Astrocyte (in vitro differentiated cells and primary cell): ENCODE data around the gene IL32. TPM values are rescaled to one million over a fixed set of nuclear protein-coding genes. Genes with fewer than 3 reads are reported as not detected.

Source experiments
- DNase-seq: peaks from one replicate; pipeline ENCODE4 v3.0.0-alpha.2; 2010; ENCODE audit warnings: low read depth
- FAIRE-seq: peaks from 2 replicates; lab custom pipeline; 2011; peaks lifted over from hg19 to GRCh38; lab: Jason Lieb, UNC
- H2AFZ ChIP-seq: 2 replicates; pipeline ENCODE4 v1.6.0; 2012; ENCODE audit warnings: low read depth, low read length, inconsistent platforms
- H3K27ac ChIP-seq: 2 replicates; pipeline ENCODE4 v1.5.1; 2011; ENCODE audit warnings: low read depth, low read length, inconsistent platforms
- H3K27me3 ChIP-seq: 2 replicates; pipeline ENCODE4 v1.6.0; 2011; ENCODE audit warnings: low read length, inconsistent platforms; ENCODE audit not compliant: insufficient read depth
- H3K36me3 ChIP-seq: 2 replicates; pipeline ENCODE4 v1.5.1; 2011; ENCODE audit warnings: low read length, inconsistent platforms; ENCODE audit not compliant: insufficient read depth
- H3K4me1 ChIP-seq: 2 replicates; pipeline ENCODE4 v1.5.1; 2011; ENCODE audit warnings: low read length, inconsistent platforms; ENCODE audit not compliant: insufficient read depth
- H3K4me2 ChIP-seq: 2 replicates; pipeline ENCODE4 v1.6.0; 2012; ENCODE audit warnings: low read length, inconsistent platforms
- H3K4me3 ChIP-seq: 2 replicates; pipeline ENCODE4 v1.5.1; 2011; ENCODE audit warnings: low read depth, mild to moderate bottlenecking, low read length, inconsistent platforms; ENCODE audit not compliant: insufficient read depth
- H3K79me2 ChIP-seq: 2 replicates; pipeline ENCODE4 v1.6.0; 2012; ENCODE audit warnings: mild to moderate bottlenecking, low read length, inconsistent platforms; ENCODE audit not compliant: insufficient read depth
- H3K9ac ChIP-seq: 2 replicates; pipeline ENCODE4 v1.6.0; 2012; ENCODE audit warnings: mild to moderate bottlenecking, low read length, inconsistent platforms
- H3K9me3 ChIP-seq: 2 replicates; pipeline ENCODE4 v1.5.1; 2012; ENCODE audit warnings: low read depth, mild to moderate bottlenecking, low read length, inconsistent platforms; ENCODE audit not compliant: insufficient read depth
- H4K20me1 ChIP-seq: 2 replicates; pipeline ENCODE4 v1.6.0; 2012; ENCODE audit warnings: low read length, inconsistent platforms; ENCODE audit not compliant: insufficient read depth
- H3K27ac Mint-ChIP-seq: one replicate; pipeline ENCODE4 v1.8.0; 2021; ENCODE audit warnings: mild to moderate bottlenecking, mixed read lengths; ENCODE audit not compliant: unreplicated experiment
- H3K27me3 Mint-ChIP-seq: one replicate; pipeline ENCODE4 v1.8.0; 2021; ENCODE audit warnings: low read depth, mixed read lengths; ENCODE audit not compliant: unreplicated experiment
- H3K36me3 Mint-ChIP-seq: one replicate; pipeline ENCODE4 v1.8.0; 2021; ENCODE audit warnings: low read depth, mixed read lengths; ENCODE audit not compliant: unreplicated experiment
- H3K4me1 Mint-ChIP-seq: one replicate; pipeline ENCODE4 v1.8.0; 2021; ENCODE audit warnings: low read depth, mixed read lengths; ENCODE audit not compliant: unreplicated experiment
- H3K4me3 Mint-ChIP-seq: one replicate; pipeline ENCODE4 v1.8.0; 2021; ENCODE audit warnings: mild to moderate bottlenecking, moderate library complexity, mixed read lengths; ENCODE audit not compliant: unreplicated experiment
- H3K9me3 Mint-ChIP-seq: one replicate; pipeline ENCODE4 v1.8.0; 2021; ENCODE audit warnings: mild to moderate bottlenecking, mixed read lengths; ENCODE audit not compliant: unreplicated experiment
- CTCF ChIP-seq: IDR thresholded peaks from 2 replicates; pipeline ENCODE4 v1.5.1; 2011; ENCODE audit warnings: low read depth, mild to moderate bottlenecking, inconsistent platforms, low read length, moderate library complexity; ENCODE audit not compliant: insufficient read depth
- EZH2 ChIP-seq: IDR thresholded peaks from 2 replicates; pipeline ENCODE4 v1.6.1; 2012; ENCODE audit warnings: mild to moderate bottlenecking, low read length, inconsistent platforms; ENCODE audit not compliant: insufficient read depth
- total RNA-seq: library from RNA; stranded (reverse); gene quantifications from 2 replicates; pipeline ENCODE4 v1.2.1, GENCODE V29; 2021

IL32 gene
- total RNA-seq, 1 donor from 2014 or later, result 43.8 TPM

DNA sequence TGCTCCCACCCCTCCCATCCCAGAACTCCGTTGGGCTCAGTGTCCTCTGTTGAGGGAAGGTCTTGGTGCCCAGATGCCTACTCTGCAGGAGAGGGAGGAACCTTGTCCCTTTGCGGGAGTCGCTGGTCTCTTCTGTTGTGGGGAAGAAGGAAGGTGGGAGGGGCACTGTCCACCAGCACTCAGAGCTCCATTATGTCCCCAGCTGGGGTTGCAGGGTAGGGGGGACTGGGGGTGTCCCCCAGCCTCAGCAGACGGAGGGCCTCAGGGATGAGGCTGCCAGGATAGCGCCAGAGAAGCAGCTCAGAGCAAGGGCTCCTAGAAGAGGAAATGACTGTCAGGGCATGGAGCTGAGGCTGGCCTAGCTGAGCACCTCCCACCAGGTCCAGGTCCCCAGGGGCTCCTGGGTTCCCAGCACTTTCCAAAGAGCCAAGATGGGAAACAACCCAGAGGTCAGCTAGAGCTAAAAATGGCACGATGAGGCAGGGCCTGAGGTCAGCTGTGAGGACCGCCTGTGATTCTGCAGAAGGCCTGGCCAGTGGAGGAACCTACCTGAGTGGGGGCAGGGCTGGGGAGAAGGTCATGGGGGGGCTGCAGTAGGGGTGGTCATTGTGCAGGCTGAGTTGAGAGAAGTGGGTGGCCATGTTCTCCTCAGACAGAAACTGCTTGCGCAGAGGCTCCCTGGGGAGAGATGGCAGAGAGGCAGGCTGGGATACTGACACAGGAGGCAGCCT, 42.6 kb upstream of the IL32 start:
- Histone ChIP-seq H3K4me1 (peaks cover 28% of the 10 kb centered on the region), H3K79me2 (peaks cover 5% of the 10 kb centered on the region), H3K27me3 (no peaks in the 10 kb centered on the region), H3K9me3 (no peaks in the 10 kb centered on the region), H3K4me2 (peak overlapping the region; percentile 88), H3K9ac (peak overlapping the region; percentile 99), H3K27ac (peak overlapping the region; percentile 100), H3K36me3 (no peaks in the 10 kb centered on the region), H3K4me3 (peak overlapping the region; percentile 63), H2AFZ (no peak overlapping the region), H4K20me1 (peaks cover 25% of the 10 kb centered on the region)
- FAIRE-seq, result no peak
- H3K4me1 Mint-ChIP-seq, result peaks cover 10% of the 10 kb centered on the region
- H3K36me3 Mint-ChIP-seq, result peaks cover 6% of the 10 kb centered on the region
- H3K4me3 Mint-ChIP-seq, result peak overlapping the region; percentile 93
- H3K9me3 Mint-ChIP-seq, result no peaks in the 10 kb centered on the region
- H3K27me3 Mint-ChIP-seq, result no peaks in the 10 kb centered on the region
- TF ChIP-seq CTCF, result no peak
- TF ChIP-seq EZH2, result no peak
- H3K27ac Mint-ChIP-seq, result peak overlapping the region; percentile 100
- no peak for DNase-seq

- TF ChIP-seq CTCF, result no peak
- TF ChIP-seq EZH2, result no peak
- Histone ChIP-seq H3K9me3 (no peaks in the 10 kb centered on the region), H3K4me3 (peak overlapping the region; percentile 63), H3K4me2 (peak overlapping the region; percentile 88), H3K79me2 (peaks cover 5% of the 10 kb centered on the region), H2AFZ (no peak overlapping the region), H3K9ac (peak overlapping the region; percentile 99), H3K36me3 (no peaks in the 10 kb centered on the region), H4K20me1 (peaks cover 26% of the 10 kb centered on the region), H3K4me1 (peaks cover 23% of the 10 kb centered on the region), H3K27me3 (no peaks in the 10 kb centered on the region), H3K27ac (peak overlapping the region; percentile 100)
- no peak for FAIRE-seq
- no peaks in the 10 kb centered on the region for H3K9me3 Mint-ChIP-seq
- H3K36me3 Mint-ChIP-seq, result peaks cover 6% of the 10 kb centered on the region
- DNase-seq, result no peak
- peak overlapping the region; percentile 100 for H3K27ac Mint-ChIP-seq
- peaks cover 10% of the 10 kb centered on the region for H3K4me1 Mint-ChIP-seq
- H3K4me3 Mint-ChIP-seq, result peak overlapping the region; percentile 93
- H3K27me3 Mint-ChIP-seq, result no peaks in the 10 kb centered on the region
Measured at GRCh38 chr16:3023415-3023668, 42.1 kb upstream of the IL32 start.
